Activated naive CD4-positive, alpha-beta T cell treated with Interleukin-2 at 50 U/mL for 16 hours (primary cell): ENCODE measurements around the gene MTURN.

Source experiments
- DNase-seq: peaks from one replicate; pipeline ENCODE4 v3.0.0-alpha.2; 2020

Gene MTURN

GRCh38 chr7:30136117-30136731 is 1.4 kb downstream of the MTURN start:
- no peak for DNase-seq

DNA sequence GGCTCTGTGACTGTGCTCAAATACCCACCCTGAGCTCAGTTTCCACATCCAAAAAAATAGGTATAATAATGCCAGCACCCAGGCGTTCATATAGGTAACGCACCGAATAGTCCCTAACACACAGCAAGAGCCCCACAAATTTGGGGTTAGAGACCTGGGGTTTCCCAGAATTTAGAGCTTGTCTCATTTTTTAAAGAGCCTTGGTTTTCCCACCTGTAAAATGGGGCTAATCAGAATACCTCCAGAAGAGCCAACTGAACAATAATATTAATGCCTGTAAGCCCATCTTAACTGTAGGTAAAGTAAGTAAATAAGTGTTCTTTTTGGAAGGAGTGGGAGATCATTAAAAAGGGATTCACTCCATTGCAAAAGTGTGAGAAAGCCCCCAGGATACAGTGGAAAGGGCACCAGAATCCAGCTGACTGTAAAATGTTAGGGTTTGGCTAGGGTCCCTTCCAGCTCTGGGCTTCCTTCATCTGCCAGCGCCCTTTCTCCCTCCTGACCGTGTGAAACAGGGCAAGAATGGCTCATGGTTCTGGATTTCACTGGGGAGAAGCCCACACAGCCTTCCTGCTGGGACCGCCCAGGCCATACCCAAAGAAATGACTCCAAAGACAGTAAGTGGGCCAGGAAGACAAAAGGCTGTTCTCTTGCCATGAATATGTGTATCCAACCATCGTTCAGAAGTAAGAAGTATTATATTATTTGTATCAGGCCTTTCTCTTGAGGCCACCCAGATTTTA is 2.1 kb downstream of the MTURN start:
- DNase-seq, result no peak

DNA sequence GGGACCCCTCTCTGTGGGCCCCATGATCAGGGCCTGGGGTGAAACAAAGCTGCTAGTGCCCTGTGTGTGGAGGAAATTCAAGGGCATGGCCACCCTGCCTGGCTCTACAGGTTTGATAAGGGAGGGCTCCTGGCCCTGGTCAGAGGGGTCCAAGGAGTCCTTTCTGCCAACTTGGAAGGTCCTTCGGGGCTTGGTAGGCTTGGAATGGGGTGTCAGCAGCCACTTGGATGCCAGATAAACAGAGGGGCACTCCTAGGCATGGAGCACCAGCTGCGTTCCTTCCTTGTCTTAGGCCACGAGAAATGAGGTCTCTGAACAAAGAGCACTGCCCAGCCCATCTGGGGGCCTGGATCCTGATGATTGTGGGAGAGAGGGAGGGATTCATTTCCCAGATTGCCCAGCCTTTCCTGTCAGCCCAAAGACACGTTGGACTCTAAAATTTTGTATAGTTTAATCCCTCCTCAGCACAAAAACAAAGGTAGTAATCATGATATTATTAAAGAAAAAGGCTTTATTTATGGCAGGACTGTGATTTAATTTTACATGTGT is 5.1 kb downstream of the MTURN start:
- DNase-seq, result no peak

- DNase-seq, result no peak
These were observed 5.7 kb downstream of the MTURN start for GRCh38 chr7:30140456-30140855.

DNA sequence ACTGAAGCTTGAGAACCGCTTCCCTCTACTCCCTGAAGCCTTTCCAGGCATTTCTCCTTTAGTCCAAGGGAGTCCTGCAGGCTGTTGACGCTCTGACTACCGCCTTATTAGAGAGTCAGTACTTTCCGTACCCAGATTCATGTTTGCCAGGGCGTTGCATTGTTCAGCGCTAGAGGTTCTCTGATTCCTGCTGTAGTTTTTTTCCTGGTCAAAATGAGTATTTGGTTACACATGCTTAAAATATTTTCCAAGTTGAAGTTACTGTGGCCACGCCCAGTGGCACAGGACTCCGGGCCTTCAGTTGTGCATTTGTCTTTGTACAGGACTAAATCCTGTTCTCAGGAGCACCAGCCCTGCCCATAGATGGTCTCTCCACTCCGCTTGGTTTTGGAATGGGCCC is 7.9 kb downstream of the MTURN start:
- DNase-seq, result no peak

DNA sequence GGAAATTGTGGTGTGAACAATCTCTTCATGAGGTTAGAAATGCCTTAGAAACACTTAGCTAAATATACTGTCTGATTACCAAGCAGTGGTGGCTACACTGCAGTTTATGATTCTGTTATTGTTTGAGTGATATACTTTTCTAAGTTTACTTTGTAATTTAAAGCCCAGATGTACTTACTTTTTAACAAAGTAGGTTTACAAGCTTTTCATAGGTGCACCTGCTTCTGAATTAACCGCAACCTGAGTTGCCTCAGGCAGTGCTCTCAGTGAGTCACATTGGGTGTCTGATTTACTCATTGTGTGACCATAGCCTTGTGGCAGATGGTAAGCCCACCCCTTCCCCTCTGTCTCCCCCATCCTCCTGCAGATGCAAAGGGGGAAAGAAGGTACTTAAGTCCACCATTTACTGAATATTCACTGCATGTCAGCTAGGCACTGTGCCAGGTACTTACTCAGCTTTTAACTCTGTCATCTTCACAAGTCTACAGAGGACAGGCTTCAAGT is 9.0 kb downstream of the MTURN start:
- DNase-seq, result no peak

DNA sequence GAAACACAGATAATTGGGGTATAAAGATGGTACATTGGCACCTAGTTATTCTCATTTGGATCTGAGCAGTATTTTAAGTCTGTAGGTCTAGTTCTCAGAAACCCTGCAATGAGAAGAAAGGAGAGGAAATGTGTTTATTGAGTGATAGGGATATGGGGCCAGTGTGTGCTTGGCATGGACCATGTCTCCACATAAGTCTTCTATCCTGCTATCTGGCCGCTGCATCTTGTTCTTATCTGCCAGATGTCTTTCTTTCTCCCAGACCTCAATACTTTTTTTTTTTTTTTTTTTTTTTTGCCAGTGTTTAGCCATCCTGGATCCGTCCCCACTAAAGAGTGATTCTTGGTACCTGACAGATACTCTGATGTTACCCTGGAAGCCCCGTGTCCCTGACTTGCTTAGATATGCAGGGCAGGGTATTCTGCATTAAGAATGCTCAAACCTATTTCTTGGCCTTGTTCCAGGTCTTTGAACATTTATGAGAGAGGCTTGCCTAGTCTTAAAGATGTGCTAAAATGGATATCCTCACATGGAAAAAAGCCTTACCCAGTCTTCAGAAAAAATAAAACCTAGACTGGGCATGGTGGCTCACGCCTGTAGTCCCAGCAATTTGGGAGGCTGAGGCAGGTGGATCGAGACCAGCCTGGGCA is 10.0 kb downstream of the MTURN start:
- no peak for DNase-seq

GRCh38 chr7:30145426-30145970 is 10.7 kb downstream of the MTURN start:
- DNase-seq, result no peak

GRCh38 chr7:30146127-30146612 is 11.4 kb downstream of the MTURN start:
- DNase-seq, result no peak

DNA sequence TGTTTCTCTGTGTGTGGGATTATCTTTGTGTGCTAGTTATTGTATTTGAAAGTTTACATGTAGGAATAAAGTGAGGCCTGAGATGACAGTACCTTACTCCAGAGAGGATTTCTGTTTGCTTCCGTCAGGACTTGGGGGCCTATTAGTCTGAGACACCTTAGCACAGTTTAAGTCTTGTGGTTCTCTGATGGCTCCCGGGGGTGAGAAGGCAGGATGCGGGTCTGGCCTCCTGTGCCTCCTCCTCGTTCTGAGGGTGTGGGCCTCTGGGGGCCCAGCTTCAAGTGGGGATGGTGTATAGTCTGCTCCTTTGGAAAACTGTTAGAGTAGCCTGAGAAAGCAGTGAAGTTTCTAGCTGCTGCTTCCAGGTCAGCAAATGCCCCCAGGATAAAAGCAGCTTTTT is 12.4 kb downstream of the MTURN start:
- DNase-seq, result no peak

DNA sequence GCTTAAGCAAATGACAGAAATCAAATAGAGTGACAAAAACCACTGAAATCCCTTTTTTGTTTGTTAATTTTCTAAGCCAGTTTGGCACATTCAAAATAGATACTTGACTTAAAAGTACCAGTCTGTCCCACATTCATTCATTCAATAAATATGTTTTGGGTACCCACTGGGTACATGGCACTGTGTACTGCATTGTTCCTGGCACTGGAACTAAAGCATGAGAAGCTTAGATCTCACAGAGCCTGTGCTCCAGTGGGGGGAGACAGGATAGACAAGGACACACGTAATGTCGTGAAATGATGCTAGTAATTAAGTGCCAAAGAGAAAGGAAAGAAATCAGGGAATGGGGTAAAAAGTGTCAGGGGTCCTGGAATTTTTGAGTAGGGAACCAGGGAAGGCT is 13.0 kb downstream of the MTURN start:
- DNase-seq, result no peak

GRCh38 chr7:30148426-30148825 is 13.6 kb downstream of the MTURN start:
- no peak for DNase-seq

DNA sequence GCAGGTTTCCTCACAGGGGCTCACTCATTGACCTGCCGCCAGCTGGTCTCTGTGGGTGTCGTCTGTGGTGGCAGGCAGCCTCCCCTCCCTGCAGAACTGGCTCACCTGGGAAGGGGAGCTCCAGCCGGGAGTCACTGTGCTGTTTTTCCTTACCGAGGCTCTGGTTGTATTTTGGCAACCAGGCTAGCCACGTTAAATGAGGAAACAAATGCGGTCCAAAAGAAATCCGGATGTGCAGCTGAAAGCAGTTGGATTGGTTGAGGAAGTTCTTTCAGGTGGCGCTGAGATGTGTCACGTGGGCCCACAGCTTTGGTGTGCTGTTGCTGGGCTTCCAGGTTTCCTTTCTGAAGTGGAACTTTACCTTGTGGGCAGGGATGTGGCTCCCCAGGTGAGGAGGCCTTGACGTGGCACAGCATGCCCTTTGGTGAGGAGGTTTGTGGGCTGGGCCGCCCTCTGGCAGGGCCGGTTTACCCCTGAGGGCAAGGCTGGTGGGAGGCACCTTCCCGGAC is 14.2 kb downstream of the MTURN start:
- DNase-seq, result no peak

DNA sequence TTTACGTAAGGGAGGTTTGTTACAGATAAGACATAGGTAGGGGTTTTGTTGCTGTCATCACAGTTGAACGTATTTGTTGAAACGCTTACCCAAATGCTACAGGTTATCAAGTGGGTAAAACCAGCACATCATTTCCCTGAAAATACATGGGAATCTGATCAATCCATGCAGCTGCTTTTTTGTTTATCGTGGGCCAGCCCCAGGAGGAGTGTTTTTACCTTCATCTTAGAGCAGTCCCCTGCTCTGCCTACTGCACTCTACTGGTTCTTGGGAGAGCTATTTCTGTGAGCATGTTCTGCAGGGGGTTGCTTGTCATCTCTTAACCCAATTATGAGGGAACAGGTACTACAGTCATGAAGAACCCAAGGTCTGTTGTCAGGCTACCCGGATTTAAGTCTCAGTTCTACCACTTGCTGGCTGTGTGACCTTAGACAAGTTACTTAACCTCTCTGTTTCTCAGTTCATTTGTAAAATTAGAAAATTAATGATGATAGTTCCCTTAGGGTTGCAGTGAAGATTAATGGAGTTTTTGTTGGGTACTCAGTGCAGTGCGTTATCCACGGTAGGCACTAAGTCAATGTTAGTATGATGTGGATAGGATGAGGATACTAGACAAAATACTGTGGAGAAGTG is 15.0 kb downstream of the MTURN start:
- no peak for DNase-seq

GRCh38 chr7:30150711-30151110 is 15.9 kb downstream of the MTURN start:
- DNase-seq, result no peak

DNA sequence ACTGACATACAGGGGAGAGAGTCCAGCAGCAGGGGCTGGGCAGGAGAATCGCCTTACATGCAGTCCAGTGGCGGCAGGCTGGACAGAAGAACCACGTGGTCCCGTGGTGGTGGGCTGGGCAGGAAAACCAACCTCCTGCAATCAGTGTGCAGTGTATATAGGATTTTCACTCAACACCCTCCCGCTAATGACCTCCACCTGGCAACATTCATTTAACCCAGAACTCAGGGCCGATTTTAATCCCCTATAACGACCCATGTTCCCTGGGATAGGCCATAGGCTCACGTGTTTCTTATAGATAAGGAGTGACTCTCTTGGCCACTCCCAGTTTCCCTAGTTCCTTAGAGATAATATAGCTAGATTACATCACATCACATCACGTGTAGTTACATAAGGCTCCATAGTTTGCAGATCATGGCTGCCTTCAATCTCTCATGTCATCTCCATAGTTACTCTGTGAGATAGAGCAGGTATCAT is 19.4 kb downstream of the MTURN start:
- DNase-seq, result no peak

- DNase-seq, result no peak
These were observed 20.7 kb downstream of the MTURN start for GRCh38 chr7:30155481-30155880.

DNA sequence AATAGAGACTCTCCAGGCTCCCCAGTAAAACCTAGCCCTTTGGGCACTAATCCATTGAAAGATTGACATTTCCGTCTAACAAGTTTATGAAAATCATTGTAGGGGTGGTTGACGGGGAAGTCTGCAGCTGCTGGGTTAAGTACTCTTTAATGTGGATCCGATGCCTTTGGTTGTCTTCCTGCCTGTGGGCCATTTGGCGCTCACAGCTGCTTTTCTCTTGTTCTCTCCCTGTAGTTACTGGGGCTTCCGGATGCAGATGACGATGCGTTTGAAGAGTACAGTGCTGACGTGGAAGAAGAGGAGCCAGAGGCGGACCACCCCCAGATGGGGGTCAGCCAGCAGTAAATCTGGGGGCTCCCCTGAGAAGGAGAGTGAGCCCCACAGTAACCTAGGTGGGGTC is 22.4 kb downstream of the MTURN start:
- DNase-seq, result no peak

DNA sequence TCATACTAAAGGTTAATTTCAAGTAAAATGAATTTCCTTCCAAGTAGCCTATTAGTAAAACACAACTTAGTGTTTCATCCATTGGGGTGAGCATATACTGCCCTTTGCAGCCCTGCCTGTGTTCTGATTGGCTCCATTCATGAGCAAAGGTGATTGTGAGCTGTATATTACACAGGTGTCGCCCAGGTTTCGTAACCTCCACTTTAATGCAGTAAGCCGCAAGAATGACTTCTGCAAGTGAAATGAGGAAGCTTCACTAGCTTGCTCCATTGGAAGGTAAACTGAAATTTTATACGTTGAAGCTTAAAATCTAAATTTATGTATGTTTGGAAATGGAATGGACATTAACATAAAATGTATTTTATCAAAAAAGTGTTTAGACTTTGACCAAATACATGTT is 24.4 kb downstream of the MTURN start:
- DNase-seq, result no peak

GRCh38 chr7:30159698-30160143 is 24.9 kb downstream of the MTURN start:
- DNase-seq, result no peak

DNA sequence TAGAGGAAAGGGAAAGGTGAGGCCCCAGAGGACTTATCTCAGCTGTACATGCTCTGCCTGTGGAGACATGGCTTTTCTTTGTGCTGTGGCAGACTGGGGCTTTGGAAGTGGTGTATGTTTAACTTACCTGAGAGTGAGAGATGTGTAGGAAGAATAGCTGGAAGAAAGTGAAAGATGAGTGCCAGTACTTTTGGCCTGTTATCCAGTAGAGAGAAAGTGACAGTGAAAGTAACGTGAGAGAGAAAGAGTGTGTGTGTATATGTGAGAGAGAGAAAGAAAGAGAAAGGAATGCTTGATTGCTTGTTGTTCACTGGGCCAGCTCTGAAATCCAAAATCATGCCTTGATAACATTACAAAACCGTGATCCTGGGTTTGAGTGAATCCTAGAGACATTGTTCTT is 25.5 kb downstream of the MTURN start:
- DNase-seq, result no peak

- no peak for DNase-seq
These were observed 27.3 kb downstream of the MTURN start for GRCh38 chr7:30162133-30162532.
